ENCODE measurements around the gene PRDM11.

The PRDM11 gene

DNA sequence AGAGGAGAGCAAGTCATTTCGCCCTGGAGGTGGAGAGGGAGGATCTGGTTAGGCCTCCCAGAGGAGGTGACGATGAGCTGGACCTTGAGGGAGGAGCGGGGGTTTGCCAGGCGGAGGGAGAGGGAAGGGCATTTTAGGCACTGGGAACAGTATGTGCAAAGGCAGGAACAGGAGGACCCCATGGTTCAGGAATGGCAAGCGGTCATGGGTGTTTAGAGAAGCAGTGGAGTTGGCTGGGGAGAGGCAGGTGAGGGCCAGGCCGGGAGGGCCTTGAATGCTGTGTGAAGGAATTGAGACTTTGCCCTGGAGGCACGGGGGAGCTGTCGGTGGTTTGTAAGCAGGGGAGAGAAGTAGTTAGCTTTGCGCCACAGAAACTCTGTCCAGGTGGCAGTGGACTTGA lies 10.3 kb downstream of the PRDM11 start:
- in situ Hi-C loops (cut with HindIII; ENCODE audit: low sequenced_read_pairs) = no loop called here

DNA sequence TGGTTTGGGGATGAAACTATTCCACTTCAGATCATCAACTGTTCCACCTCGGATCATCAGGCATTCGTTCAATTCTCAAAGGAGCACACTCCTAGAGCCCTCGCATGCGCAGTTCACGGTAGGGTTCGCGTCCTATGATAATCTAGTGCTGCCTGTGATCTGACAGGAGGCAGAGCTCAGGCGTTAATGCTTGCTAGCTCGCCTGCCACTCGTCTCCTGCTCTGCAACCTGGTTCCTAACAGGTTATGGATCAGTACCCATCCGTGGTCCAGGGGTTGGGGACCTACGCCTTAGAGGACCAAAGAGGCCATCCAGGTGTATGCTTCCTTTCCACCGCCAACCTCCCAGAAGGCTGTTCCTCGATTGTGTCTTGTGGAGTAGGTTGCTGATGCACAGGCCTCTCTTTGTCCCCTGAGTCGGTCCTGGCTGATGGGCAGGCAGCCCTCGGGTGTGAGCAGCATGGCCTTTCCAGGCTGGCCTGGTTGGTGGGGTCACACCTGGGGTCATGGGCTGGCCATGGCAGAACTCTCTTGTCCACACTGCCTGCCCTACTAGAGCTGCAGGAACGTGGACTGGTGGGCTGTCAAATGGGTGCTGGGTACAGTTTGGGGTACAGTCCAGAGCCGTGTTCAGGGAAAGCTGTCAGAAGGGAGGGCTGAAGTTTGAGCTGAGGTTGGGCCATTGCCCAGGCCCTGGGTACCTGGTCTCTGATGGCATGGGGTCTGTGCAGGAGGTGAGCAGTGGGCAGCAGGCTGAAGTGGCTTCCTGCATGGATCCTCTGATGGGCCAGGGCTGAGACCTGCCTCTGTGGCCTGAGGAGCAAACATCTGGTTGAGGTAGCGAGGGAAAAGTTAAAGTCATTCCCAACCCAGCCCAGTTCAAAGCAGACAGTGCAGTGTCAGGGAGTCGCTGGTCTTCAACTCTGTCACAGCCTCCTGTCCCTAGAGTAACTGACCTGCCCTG lies 11.1 kb downstream of the PRDM11 start:
- in situ Hi-C loops (cut with HindIII; ENCODE audit: low sequenced_read_pairs) = no loop called here

DNA sequence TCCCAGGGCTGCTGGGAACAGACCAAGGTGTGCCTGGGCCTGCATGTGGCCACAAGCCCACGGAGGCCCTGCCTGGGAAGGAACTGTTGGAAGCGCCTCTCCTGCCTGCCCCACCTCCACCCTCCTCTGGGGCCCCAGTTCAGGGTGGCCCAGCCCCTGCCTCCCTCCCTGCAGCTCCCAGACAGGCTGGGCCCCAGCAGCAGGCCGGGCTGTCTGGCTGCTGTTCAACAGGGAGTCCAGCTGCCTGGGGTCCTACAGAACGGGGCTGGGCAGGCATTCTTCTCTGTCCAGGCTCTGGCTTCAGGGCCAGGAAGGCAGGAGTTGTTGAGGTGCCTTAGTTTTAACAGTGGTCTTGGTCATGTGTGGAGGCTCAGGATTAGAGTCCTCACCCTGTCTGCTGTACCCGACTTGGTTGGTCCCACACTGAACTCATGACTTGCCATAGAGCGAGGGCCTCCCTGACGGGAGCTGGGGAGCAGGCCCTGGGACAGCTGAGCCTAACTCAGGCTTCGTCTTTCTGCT lies 11.8 kb downstream of the PRDM11 start:
- in situ Hi-C loops (cut with HindIII; ENCODE audit: low sequenced_read_pairs) = no loop called here

DNA sequence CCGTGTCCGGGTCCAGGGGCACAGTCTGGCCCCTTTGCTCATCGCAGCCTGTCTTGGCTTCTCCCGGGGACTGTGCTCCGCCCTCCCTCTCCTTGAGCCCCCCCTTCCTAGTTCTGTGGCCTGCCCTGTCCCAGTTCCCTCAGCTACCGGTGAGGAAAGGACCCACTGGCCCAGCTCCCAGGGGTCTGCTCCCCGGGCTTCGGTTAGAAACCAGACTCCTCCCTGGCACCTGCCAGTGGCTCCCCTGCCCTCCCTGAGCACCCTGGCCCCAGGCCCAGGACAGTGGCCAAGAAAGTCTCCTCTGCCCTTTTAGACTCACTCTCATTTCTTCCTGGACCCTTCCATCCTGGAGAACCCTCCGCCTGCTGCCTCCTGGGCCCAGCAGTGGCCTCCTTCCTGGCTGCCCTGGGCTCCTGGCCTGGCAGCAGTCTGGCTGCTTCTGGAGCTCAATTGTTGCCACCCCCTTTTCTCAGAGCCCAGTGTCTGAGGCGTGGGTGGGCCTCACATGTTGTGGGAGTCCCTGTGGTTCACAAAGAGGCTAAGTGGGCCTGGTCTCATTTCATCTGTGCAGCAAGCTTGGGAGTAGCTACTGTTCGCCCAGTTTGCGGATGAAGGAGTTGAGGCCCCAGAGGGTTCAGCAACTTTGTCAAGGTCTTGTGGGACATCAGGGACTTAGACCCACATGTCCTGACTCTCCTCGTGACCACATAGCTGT lies 12.6 kb downstream of the PRDM11 start:
- in situ Hi-C loops (cut with HindIII; ENCODE audit: low sequenced_read_pairs) = no loop called here

DNA sequence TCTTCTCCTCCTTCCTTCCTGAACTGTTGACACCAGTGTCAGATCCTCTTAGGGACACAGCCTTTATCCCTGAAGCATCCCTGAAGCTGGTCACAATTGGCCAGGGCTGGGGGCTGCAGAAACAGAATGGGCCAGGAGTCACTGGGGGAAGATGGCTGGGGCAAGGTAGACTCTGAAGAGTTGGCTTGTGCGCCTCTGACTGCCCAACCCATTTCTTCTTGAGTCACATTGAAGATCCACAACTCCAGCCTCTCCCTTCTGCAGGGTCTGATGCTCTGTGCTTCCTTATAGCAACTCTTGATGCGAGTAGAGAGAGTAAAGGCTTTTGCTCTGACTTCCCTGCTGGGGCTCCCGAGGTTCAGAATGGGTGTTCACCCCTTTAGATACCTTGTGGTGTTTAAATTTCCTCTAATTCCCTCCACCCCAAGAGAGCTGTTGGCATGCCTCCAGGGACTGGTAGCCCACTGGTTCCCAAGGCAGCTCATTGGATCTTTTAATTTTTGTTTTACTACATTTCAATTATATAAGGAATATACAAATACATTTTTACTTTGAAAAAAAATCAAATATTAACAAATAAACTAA lies 13.4 kb downstream of the PRDM11 start:
- in situ Hi-C loops (cut with HindIII; ENCODE audit: low sequenced_read_pairs) = no loop called here

DNA sequence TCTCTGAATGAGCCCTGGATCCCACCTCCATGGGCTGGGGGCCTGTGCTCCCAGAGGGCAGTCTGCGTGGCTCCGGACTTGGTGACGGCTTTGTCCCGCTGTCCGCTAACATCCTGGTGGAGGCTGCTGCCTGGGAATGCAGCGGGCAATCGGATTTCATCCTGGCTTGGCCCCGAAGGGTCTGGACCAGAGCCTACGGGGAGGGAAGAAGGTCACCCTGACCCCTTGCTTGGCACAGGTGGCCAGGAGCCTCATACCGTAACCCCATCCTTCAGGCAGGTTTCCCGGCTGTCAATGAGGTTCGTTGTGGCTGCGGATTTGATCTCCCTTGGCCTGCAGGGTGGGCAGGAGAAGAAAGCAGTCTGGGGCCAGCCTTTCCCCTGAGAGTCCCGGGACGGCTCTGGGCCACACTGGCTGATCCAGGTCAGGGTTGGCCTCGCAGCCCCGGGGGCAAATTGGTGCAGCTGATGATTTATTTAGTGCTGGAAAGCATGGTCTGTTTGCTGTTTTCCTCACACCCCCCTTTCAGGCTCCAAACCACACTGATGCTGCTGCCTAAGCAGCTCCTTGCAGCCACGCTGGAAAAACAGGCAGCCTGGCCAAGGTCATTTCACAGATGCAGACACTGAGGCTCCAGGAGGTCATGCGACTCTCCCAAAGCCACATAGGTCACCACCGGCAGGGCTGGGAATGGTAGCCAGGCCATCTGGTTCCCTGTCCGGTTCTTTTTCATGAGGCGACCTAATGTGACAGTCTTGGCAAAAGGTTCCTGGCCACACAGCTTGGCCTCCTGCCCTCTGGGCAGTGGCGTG lies 15.0 kb downstream of the PRDM11 start:
- in situ Hi-C loops (cut with HindIII; ENCODE audit: low sequenced_read_pairs) = no loop called here

DNA sequence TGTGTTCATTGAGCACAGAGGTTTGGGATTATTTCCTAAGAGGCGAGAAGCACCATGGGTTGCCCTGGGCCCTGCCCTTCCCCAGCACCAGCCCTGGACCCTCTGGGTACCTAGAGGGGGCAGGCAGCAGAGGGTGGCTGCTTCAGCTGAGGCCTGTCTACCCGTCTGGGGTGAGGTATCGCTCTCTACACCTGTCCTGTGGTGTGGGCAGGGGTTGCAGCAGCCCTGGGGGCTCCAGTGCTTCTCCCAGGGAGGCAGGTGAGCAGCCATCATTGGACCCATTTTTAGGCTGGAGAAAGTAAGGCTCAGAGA lies 15.6 kb downstream of the PRDM11 start:
- in situ Hi-C loops (cut with HindIII; ENCODE audit: low sequenced_read_pairs) = no loop called here

DNA sequence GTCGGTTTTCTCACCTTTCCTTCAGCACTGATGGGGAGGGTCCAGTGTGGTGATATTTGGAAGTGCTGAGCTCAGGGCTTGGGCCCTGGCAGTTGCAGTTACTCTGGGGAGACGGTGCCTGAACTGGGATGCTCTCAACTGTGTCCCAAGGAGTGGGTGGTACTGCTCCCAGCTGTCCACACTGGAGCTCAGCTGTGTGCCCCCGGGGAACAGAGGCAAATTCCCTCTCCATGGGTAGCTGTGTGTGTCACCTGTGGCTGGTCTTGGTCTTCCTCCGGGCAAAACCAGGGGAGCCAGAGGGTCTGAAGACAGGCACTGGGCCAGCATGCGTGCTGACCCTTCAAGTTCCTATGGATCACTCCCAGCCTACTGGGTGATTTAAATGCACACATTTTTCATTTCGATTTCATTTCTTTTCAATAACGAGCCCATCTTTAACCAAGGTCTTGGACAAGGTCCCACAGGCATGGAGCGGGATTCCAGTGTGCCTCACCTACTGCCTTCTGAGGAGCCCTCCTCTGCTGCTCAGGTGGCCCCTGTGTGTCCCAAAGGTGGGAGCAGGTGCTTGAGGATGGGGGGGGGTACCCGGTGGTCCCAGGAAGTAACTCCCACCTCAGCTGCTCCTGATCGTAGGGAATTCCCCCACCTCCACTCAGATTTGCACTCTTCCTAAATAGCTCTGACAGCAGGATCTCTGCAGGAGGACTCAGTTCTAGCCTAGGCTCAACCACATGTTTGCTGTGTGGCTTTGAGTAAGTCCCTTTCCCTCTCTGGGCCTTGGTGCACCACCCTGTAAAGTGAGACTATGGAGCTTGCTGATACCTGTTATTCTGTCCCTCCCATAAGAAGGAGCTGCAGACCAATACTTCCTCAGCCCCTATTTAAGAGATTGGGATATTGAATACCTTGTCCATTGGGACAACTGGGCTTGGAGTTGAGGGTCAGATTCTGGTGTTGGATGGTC lies 16.8 kb downstream of the PRDM11 start:
- in situ Hi-C loops (cut with HindIII; ENCODE audit: low sequenced_read_pairs) = no loop called here

DNA sequence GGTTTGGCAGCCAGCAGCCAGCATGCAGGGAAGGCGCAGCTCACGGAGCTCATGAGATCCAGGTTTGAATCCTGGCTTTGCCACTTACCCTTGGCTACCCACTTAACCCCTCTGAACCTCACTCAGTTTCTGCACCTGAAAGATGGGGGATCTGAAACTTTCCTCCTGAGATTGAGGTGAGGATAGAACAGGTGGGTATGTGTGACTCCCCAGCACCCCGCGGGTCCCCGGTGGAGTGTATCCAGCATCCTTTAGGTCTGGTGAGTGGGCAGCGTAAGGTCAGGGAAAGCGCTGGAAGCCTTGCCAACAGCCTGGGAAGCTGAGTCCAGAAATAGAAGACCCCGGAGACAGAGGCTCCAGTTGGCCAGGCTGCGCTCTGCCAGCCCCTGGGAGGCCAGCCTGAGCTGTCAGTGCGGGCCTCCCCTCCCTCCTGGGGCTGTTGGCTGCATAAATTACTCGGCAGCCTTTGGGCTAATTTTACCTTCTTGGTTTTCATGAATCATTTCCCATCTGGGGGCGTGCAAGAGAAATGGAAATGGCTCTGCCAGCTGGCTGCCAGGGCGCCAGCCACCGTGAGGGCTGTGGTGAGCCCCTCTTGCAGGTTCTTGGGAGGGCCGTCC lies 17.6 kb downstream of the PRDM11 start:
- in situ Hi-C loops (cut with HindIII; ENCODE audit: low sequenced_read_pairs) = no loop called here

DNA sequence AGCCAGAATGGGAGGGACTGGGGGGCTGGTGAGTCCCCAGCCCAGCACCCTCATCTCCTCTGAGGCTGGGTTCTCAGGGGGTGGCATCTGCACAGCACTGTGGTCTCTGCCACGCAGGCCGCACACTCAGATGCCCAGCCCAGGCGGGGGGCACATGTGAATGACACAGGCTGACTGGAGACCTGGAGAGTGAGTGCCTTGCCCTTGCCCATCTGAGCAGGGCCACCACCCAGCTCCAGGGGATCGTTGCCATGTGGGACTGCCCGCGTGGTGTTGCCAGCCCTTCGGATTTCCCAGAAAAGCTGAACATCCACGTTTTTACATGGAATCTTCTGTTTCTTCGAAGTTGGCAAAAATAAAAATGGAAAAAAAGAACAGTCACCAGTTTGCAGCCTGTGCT lies 18.9 kb downstream of the PRDM11 start:
- in situ Hi-C loops (cut with HindIII; ENCODE audit: low sequenced_read_pairs) = no loop called here

DNA sequence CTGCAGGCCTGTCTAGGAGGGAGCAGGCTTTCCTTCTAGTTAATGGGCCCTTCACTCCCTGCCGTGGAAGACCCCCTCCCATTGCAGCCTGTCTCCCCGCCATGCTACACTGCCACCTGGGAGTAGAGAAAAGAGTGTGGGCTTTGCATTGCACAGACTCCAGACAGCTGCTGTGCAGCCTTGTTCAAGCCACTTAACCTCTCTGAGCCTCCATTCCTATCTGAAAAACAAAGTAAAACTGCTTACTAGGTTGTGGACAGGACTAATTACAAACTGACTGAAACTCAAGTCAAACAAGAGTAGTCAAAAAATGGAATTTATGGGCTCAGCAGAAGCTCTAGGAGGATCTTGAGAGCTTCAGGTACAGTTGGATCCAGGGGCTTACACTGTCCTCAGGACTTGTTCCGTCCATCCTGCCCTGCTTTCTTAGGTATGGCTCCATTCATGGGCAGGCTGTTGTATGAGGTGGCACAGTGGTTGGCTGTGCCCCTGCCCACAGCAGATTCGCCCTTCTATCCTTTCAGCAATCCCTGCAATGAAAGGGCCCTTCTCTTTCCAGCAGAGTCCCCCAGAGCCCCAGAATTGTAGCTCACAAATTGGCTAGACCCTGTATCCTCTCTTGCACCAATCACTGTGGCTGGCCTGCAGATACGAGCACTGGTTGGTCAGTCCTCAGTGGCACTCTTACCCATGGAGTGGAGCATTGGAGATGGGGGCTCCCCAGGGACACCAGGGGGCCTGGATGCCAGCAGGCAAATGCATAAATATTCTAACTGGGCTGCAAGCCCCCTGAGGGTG lies 19.6 kb downstream of the PRDM11 start:
- in situ Hi-C loops (cut with HindIII; ENCODE audit: low sequenced_read_pairs) = no loop called here

DNA sequence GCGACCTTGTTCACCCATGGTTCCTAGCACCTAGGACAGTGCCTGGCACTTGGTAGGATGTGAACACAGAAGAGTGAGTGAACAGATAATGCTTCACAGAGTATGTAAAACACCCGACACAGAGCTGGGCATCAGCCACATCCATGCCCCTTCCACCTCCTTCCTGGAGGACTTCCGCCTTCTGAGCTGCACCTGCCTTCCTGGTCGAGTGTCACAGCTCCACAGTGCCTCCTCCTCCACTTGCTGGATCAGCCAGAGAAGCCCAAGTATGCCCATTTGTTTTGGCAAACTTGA lies 20.1 kb downstream of the PRDM11 start:
- in situ Hi-C loops (cut with HindIII; ENCODE audit: low sequenced_read_pairs) = no loop called here

DNA sequence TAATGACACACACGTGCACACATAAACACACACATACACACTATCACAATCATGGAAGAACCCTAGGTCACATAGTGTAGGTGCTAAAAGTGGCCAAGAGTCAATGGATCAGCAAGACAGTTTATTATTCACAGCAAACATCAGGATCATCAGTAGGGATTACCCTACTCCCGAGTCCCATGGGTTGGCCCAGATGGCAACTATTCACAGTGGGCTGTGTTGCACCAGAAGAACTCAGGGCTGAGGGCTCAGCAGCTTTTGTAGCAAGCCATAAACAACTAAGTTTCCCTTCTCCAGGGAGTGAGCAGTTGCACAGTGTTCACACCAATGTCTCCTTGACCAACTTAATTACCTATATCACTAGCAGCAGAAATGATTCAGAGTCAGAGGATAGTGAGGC lies 20.8 kb downstream of the PRDM11 start:
- in situ Hi-C loops (cut with HindIII; ENCODE audit: low sequenced_read_pairs) = no loop called here

DNA sequence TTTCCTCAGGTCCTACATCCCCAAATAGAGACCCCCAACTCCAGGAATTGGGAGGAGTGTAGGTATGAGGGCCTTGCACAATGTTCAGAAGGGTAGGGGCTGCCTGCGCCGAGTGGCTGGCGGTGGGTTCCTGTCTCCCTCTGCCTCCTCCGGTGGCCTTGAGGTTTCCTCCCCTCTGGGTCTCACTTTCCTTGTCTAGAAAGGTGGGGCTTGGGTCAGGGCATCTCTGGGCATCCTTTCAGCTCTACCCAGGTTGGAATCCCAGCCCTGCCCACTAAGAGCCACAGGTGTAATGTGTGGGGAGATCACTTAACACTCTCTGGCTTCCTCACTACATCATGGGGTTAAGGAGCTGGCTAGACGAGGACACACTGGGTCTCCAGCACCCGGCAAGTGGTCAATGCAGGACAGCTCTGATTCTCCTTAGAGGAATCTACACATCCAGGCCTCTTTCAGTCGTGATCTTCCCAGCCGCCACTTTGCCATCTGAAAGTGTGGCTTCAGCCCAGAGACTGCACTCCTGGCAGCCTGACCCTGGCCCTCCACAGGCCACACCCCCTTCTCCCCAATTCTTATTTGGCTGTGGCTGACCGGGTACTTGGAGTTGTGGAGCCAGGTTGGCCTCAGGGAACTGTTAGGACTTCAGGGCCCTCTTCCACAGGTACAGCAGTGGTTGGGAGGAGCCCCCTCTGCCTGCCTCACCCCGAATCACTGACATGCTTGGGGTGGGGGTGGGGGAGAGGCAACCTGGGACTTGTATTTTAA lies 22.1 kb downstream of the PRDM11 start:
- in situ Hi-C loops (cut with HindIII; ENCODE audit: low sequenced_read_pairs) = no loop called here

DNA sequence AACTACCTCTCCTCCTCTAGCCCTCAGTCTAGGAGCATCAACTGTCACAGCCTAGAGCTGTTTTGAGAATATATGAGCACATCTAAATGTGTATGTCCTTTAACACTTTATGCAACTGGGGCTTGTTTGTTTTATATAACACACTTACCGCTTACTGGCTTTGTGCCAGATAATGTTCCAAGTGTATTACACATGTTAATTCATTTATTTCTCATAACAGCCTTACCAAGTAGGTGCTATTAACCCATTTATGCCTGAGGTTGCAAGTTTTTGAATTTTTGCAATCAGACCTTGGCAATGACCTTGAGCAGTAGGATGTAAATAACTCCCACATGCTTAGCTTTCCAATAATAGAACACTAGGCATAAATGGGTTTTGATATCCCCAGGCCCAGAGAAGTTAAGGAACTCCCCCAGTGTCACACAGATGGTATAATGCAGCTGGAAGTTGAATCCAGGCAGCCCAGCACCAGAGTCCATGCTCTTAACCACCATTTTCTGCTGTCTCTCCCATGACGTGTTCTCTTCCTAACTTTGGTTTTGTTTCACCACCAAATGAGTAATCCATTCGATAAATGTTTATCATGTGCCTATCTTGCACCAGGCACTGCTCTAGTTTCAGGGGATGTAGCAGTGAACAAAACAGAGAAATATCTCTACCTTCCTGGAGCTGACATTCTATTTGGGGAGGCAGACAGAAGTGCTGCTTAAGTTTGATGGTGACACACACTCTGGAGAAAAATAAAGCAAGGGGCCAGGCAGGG lies 23.1 kb downstream of the PRDM11 start:
- in situ Hi-C loops (cut with HindIII; ENCODE audit: low sequenced_read_pairs) = no loop called here

DNA sequence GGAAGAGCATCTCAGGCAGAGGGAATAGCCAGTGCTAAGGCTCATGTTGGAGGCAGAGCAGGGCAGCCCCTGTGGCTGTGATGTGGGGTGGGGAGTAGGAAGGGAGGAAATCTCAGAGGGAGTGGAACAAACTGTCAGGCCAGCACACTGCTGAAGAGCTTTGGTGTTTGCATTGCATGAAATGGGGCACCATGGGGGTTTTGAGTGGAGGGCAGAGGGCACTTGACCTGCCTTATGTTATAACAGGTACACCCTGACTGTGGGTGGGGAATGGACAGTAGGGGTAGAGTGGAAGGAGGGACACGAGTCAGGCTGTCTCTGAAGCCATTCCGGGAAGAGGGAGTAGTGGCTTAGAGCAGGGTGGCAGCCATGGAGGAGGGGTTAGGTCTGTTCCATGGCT lies 24.0 kb downstream of the PRDM11 start:
- in situ Hi-C loops (cut with HindIII; ENCODE audit: low sequenced_read_pairs) = no loop called here

DNA sequence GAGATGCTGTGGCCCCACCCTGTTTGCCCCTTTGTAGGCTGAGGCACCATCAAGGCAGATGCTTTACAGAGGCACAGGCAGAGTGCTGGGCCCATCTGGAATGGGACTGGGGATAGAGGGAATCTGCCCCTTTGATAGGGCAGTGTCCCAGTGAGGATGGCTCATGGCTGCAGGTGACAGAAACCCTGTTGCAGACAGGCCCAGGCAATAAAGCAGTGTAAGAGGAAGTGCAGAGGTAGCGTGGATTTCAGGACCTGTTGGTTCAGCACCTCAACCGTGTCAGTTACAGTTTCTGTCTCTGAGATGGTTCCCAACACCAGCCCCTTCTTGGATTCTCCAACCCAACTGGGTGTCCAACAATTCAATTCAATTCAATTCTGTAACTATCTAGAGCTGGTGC lies 25.1 kb downstream of the PRDM11 start:
- in situ Hi-C loops (cut with HindIII; ENCODE audit: low sequenced_read_pairs) = no loop called here
